Endothelial cell of umbilical vein (primary cell): ENCODE data around the gene RIMKLB. TPM values are rescaled to one million over a fixed set of nuclear protein-coding genes. Genes with fewer than 3 reads are reported as not detected.

ENCODE experiments used
- BruUV-seq: library from RNA; stranded (reverse); fragments of 400-500 nt; replicated peaks from 2 replicates; lab custom pipeline; 2021; lab: Mats Ljungman, UMichigan
- CTCF ChIA-PET: fragments of 300-600, 350-600 bp; sonication (Branson Sonifier 250); formaldehyde crosslinking; loops from one replicate; lab custom pipeline; 2021; ENCODE audit warnings: antibody characterized with exemption, inconsistent platforms; lab: Charles Lee
- POLR2A ChIA-PET: fragments of 300-600, 350-600 bp; sonication (Branson Sonifier 250); formaldehyde crosslinking; loops from one replicate; lab custom pipeline; 2021; ENCODE audit warnings: antibody characterized with exemption, inconsistent platforms; lab: Charles Lee
- DNase-seq: peaks from one replicate; pipeline ENCODE4 v3.0.0-alpha.2; 2011; ENCODE audit warnings: low read depth, low spot score
- FAIRE-seq: peaks from 2 replicates; lab custom pipeline; 2011; peaks lifted over from hg19 to GRCh38; lab: Jason Lieb, UNC
- H2AFZ ChIP-seq: 2 replicates; pipeline ENCODE4 v1.6.0; 2012; ENCODE audit warnings: low read depth, low read length, control low read depth, inconsistent platforms
- H3K27ac ChIP-seq: 2 replicates; pipeline ENCODE4 v1.5.1; 2011; ENCODE audit warnings: low read depth, mild to moderate bottlenecking, control low read depth, low read length, moderate library complexity; ENCODE audit not compliant: insufficient read depth
- H3K27me3 ChIP-seq, 2 experiments: 2 replicates each; pipeline versions ENCODE4 v1.6.0 to v1.6.1; 2011; ENCODE audit warnings: low read length in 2 of 2, mixed read lengths in 1 of 2; ENCODE audit not compliant: control insufficient read depth in 2 of 2, insufficient read depth in 2 of 2
- H3K36me3 ChIP-seq, 2 experiments: 2 replicates in 1 of 2; 3 replicates in 1 of 2; pipeline ENCODE4 v1.5.1; 2011; ENCODE audit warnings: low read length in 2 of 2, mild to moderate bottlenecking in 1 of 2, moderate library complexity in 1 of 2; ENCODE audit not compliant: control insufficient read depth in 2 of 2, insufficient read depth in 2 of 2; ENCODE audit errors: extremely low read depth in 1 of 2
- H3K4me1 ChIP-seq: 3 replicates; pipeline ENCODE4 v1.5.1; 2011; ENCODE audit warnings: mild to moderate bottlenecking, low read length; ENCODE audit not compliant: control insufficient read depth, insufficient read depth; ENCODE audit errors: extremely low read depth
- H3K4me2 ChIP-seq: 2 replicates; pipeline ENCODE4 v1.6.1; 2011; ENCODE audit warnings: low read length, control low read depth, mixed read lengths; ENCODE audit not compliant: insufficient read depth
- H3K4me3 ChIP-seq, 3 experiments: fragments of 200-600 bp in 1 of 3; sonication (generic), shearing (Covaris generic) in 1 of 3; replicated peaks in 1 of 3; 2 replicates each; pipeline ENCODE4 v1.5.1; 2011 to 2016; ENCODE audit warnings: control low read depth in 3 of 3, low read length in 3 of 3, mild to moderate bottlenecking in 2 of 3, inconsistent platforms in 1 of 3, low read depth in 1 of 3, moderate library complexity in 1 of 3; ENCODE audit not compliant: insufficient read depth in 1 of 3
- H3K79me2 ChIP-seq: 2 replicates; pipeline ENCODE4 v1.6.0; 2012; ENCODE audit warnings: low read length, inconsistent platforms; ENCODE audit not compliant: control insufficient read depth, insufficient read depth
- H3K9ac ChIP-seq: replicated peaks from 2 replicates; pipeline ENCODE3; 2011; ENCODE audit warnings: low read length, control low read depth; ENCODE audit not compliant: insufficient read depth; ENCODE audit errors: extremely low read depth
- H3K9me1 ChIP-seq: replicated peaks from 3 replicates; pipeline ENCODE4 v1.6.0; 2011; ENCODE audit warnings: mild to moderate bottlenecking, low read length; ENCODE audit not compliant: control insufficient read depth, insufficient read depth; ENCODE audit errors: extremely low read depth
- H3K9me3 ChIP-seq: replicated peaks from 2 replicates; pipeline ENCODE4 v1.5.1; 2012; ENCODE audit warnings: low read length, inconsistent platforms; ENCODE audit not compliant: control insufficient read depth, insufficient read depth
- H4K20me1 ChIP-seq: replicated peaks from 2 replicates; pipeline ENCODE3; 2011; ENCODE audit warnings: mild to moderate bottlenecking, low read length; ENCODE audit not compliant: control insufficient read depth, insufficient read depth; ENCODE audit errors: extremely low read depth
- EZH2 ChIP-seq: IDR thresholded peaks from 2 replicates; pipeline ENCODE4 v1.6.1; 2012; ENCODE audit warnings: borderline replicate concordance, low read depth, mild to moderate bottlenecking, moderate library complexity, low read length, inconsistent platforms; ENCODE audit not compliant: severe bottlenecking
- FOS ChIP-seq: IDR thresholded peaks from 2 replicates; pipeline ENCODE4 v1.6.1; 2011; ENCODE audit warnings: mild to moderate bottlenecking, low read length, moderate library complexity, borderline replicate concordance; ENCODE audit not compliant: insufficient read depth
- GATA2 ChIP-seq: IDR thresholded peaks from 2 replicates; pipeline ENCODE4 v1.7.0; 2011; ENCODE audit warnings: low read depth, mild to moderate bottlenecking, moderate library complexity, mixed read lengths, low read length; ENCODE audit not compliant: insufficient read length, insufficient read depth
- JUN ChIP-seq: IDR thresholded peaks from 2 replicates; pipeline ENCODE4 v1.6.1; 2011; ENCODE audit warnings: borderline replicate concordance, low read depth; ENCODE audit not compliant: insufficient read length, insufficient read depth
- MAX ChIP-seq: IDR thresholded peaks from 2 replicates; pipeline ENCODE4 v1.6.1; 2011; ENCODE audit not compliant: insufficient read depth, insufficient read length
- MYC ChIP-seq: IDR thresholded peaks from one replicate; pipeline ENCODE4 v1.6.1; 2011; ENCODE audit warnings: mild to moderate bottlenecking, low read depth, low read length
- POLR2A ChIP-seq: IDR thresholded peaks from 2 replicates; pipeline ENCODE4 v1.6.1; 2012; ENCODE audit warnings: low read depth, mild to moderate bottlenecking, control low read depth, low read length
- POLR2AphosphoS5 ChIP-seq: IDR thresholded peaks from 2 replicates; pipeline ENCODE4 v1.6.1; 2012; ENCODE audit warnings: low read depth, mild to moderate bottlenecking, control low read depth, low read length, moderate library complexity; ENCODE audit not compliant: insufficient read depth
- dilution Hi-C: fragments of 300-500 bp; cut with MboI; formaldehyde crosslinking; loops from one replicate; pipeline ENCODE4 v1.15.0; 2019; ENCODE audit warnings: low sequenced_read_pairs; ENCODE audit not compliant: extremely low pct_ligation_motif_present
- intact Hi-C: fragments of 100-400 bp; cut with micrococcal nuclease; formaldehyde crosslinking; loops from one replicate; pipeline ENCODE4 v1.10.0; 2022
- polyA plus RNA-seq, 4 experiments: library from polyadenylated mRNA; depleted of rRNA in 3 of 4; stranded (reverse) in 3 of 4; unstranded in 1 of 4; fragments of >200 nt; gene quantifications; 2 replicates each; pipeline versions ENCODE4 v1.2.1 to v1.2.3, GENCODE V29; 2011 to 2012; ENCODE audit warnings: missing spikeins in 1 of 4
- total RNA-seq: library from RNA; stranded (reverse); gene quantifications from 2 replicates; pipeline ENCODE4 v1.2.3, GENCODE V29; 2021

Gene RIMKLB
- total and polyA plus RNA-seq, 2 donors (not counting 3 experiments of a cell fraction or from before 2014, with no cell fraction given): 35.5 to 64.3 TPM

GRCh38 chr12:8664228-8664913 is 33.4 kb upstream of the RIMKLB start:
- BruUV-seq: no TSS peak
- dilution Hi-C loops (no loop called here), intact Hi-C loops (no loop called here)
- Histone ChIP-seq H3K36me3 (no peaks in the 10 kb centered on the region), H2AFZ (no peak overlapping the region), H4K20me1 (no peaks in the 10 kb centered on the region), H3K79me2 (no peaks in the 10 kb centered on the region), H3K4me3 (no peak overlapping the region), H3K9ac (no peak overlapping the region), H3K4me1 (no peaks in the 10 kb centered on the region), H3K9me3 (no peaks in the 10 kb centered on the region), H3K27ac (no peak overlapping the region), H3K27me3 (peaks cover 2 to 9% of the 10 kb centered on the region in 2 experiments), H3K4me2 (no peak overlapping the region), H3K9me1 (no peaks in the 10 kb centered on the region)
- ChIA-PET POLR2A (no interaction called here), CTCF (interaction anchor here (0.8 to 2.1 kb wide), 7 partner anchors 12 to 385 kb away, joined by 3 to 7 read pairs (median 4); no protein-coding TSS in a partner anchor)
- TF ChIP-seq MAX (no peak), GATA2 (no peak), POLR2A (no peak), FOS (no peak), POLR2AphosphoS5 (no peak), EZH2 (no peak), MYC (no peak), JUN (no peak)
- DNase-seq (no peak), FAIRE-seq (no peak)
